Measurements from ENCODE around the gene CALN1.
"Not testable (repeated sequence)": the region's sequence is repeated elsewhere in the genome, so short reads cannot be mapped to it uniquely, and the experiment has no call there.

CALN1 gene

DNA sequence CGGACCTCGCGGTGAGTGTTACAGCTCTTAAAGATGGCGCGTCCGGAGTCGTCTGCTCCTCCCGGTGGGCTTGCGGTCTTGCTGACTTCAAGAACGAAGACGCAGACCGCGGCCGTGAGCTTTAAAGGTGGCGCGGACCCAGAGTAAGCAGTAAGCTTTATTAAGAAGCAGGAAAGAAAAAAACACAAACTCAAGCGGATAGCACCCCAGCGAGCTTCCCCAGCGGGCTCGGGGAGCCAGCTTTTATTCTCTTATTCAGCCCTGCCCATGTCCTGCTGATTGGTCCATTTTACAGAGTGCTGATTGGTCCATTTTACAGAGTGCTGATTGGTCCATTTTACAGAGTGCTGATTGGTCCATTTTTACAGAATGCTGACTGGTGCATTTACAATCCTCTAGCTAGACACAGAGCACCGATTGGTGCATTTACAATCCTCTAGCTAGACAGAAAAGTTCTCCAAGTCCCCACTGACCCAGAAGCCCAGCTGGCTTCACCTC, at the start of gene CALN1:
CALN1 (minus strand) TSS at position 218 of the 498 bp plus-strand sequence.
- not testable (repeated sequence) for H3K4me3 ChIP-seq (ENCODE audit: low read length)

- no peak overlapping the region for H3K4me3 ChIP-seq (ENCODE audit: low read length)
- no peak for TF ChIP-seq ZNF274 (IDR thresholded peaks at IDR 0.05; ENCODE audit: low read depth, low read length)
These were observed 41.3 kb upstream of the CALN1 start for GRCh38 chr7:72453471-72453870.

DNA sequence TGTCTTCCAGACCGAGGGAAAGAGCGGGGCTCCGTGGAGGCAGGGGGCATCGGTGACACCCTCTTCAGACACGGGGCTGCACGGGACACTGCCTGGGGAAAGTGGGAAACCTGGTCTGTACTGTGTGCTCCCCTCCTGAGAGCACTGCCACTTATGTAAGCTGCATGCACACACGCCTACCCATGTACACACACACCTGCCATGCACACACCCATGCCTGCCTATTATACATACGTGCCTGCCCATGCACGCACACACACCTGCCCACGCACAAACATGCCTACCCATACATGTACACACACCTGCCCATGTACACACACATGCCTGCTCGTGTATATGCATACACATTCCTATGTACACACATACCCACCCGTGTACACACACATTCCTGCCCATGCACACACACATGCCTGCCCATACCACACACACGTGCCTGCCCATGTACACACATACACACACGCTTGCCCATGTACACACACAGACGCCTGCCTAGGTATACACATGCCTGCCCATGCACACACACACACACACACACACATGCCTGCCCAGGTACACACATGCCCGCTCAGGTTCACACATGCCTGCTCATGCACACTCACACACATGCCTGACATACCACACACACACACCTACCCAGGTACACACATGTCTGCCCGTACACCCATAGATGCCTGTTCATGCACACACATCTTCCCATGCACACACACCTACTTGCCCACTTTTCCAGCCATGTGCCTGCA, 35.5 kb upstream of the CALN1 start:
- no peak overlapping the region for H3K4me3 ChIP-seq (ENCODE audit: low read length)
- TF ChIP-seq ZNF274 (IDR thresholded peaks at IDR 0.05; ENCODE audit: low read depth, low read length) = no peak

- no peak overlapping the region for H3K4me3 ChIP-seq (ENCODE audit: low read length)
- TF ChIP-seq ZNF274 (IDR thresholded peaks at IDR 0.05; ENCODE audit: low read depth, low read length) = no peak
These were observed 34.7 kb upstream of the CALN1 start for GRCh38 chr7:72446591-72447462.

- no peak for TF ChIP-seq ZNF274 (IDR thresholded peaks at IDR 0.05; ENCODE audit: low read depth, low read length)
- no peak overlapping the region for H3K4me3 ChIP-seq (ENCODE audit: low read length)
These were observed 34.0 kb upstream of the CALN1 start for GRCh38 chr7:72446131-72446530.

- no peak for TF ChIP-seq ZNF274 (IDR thresholded peaks at IDR 0.05; ENCODE audit: low read depth, low read length)
- no peak overlapping the region for H3K4me3 ChIP-seq (ENCODE audit: low read length)
These were observed 33.4 kb upstream of the CALN1 start for GRCh38 chr7:72445580-72445979.

GRCh38 chr7:72445075-72445474, 32.9 kb upstream of the CALN1 start:
- TF ChIP-seq ZNF274 (IDR thresholded peaks at IDR 0.05; ENCODE audit: low read depth, low read length) = no peak
- no peak overlapping the region for H3K4me3 ChIP-seq (ENCODE audit: low read length)

GRCh38 chr7:72444026-72444776, 32.1 kb upstream of the CALN1 start:
- TF ChIP-seq ZNF274 (IDR thresholded peaks at IDR 0.05; ENCODE audit: low read depth, low read length) = no peak
- no peak overlapping the region for H3K4me3 ChIP-seq (ENCODE audit: low read length)

GRCh38 chr7:72441791-72442190, 29.7 kb upstream of the CALN1 start:
- no peak overlapping the region for H3K4me3 ChIP-seq (ENCODE audit: low read length)
- no peak for TF ChIP-seq ZNF274 (IDR thresholded peaks at IDR 0.05; ENCODE audit: low read depth, low read length)

DNA sequence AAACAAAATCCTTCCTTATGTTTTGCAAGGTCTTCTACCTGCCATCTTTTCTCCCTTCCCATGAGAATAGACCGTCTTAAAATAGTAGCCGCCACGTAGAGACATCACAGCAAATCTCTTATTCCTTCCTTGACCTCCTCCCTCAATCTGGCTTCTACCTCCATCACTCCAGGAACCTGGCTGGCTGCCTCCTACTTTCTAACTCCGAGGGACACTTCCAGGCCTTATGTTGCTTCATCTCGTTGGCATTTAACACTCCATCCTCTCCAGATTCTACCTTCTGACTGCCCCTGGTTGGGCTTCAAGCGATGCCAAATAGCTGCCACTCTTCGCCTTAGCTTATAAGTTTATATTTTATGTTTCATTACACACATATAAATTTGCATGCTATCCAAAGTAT, 26.4 kb upstream of the CALN1 start:
- no peak overlapping the region for H3K4me3 ChIP-seq (ENCODE audit: low read length)
- no peak for TF ChIP-seq ZNF274 (IDR thresholded peaks at IDR 0.05; ENCODE audit: low read depth, low read length)

DNA sequence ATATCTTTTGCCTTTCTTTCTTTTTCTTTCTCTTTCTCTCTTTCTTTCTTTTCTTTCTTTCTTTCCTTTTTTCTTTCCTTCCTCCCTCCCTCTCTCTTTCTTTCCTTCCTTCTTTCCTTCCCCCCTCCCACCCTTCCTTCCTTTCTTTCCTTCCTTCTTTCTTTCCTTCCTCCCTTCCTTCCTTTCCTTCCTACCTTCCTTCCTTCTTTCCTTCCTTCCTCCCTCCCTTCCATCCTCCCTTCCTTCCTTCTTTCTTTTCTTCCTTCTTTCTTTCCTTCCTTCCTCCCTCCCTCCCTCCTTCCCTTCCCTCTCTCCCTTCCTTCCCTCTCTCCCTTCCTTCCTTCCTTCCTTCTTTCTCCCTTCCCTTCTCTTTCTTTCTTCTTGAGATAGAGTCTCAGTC, 25.5 kb upstream of the CALN1 start:
- no peak for TF ChIP-seq ZNF274 (IDR thresholded peaks at IDR 0.05; ENCODE audit: low read depth, low read length)
- H3K4me3 ChIP-seq (ENCODE audit: low read length) = no peak overlapping the region

DNA sequence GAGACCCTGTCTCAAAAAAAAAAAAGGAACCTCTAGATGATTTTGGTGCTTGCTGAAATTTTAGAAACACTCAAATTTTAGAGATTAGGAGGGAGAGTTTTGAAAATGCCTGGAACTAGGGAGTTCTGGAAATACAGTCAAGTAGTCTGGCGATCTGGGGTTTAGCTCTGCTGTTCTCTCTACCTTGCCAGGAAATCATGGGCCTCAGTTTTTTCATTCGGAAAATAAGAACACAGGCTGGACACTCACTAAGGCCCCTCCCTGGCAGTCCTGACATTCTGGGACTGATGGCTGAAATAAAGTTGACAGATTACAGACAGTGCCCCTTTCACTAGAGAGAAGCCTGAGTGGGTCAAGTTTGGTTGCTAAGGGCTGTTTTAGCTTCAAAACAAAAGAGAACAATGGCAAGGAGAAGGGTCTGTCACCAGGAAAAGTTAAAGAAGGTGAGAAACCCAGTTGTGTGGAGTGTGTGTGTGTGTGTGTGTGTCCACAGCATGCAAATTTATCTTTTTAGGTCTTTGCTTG, 25.0 kb upstream of the CALN1 start:
- no peak for TF ChIP-seq ZNF274 (IDR thresholded peaks at IDR 0.05; ENCODE audit: low read depth, low read length)
- H3K4me3 ChIP-seq (ENCODE audit: low read length) = no peak overlapping the region

DNA sequence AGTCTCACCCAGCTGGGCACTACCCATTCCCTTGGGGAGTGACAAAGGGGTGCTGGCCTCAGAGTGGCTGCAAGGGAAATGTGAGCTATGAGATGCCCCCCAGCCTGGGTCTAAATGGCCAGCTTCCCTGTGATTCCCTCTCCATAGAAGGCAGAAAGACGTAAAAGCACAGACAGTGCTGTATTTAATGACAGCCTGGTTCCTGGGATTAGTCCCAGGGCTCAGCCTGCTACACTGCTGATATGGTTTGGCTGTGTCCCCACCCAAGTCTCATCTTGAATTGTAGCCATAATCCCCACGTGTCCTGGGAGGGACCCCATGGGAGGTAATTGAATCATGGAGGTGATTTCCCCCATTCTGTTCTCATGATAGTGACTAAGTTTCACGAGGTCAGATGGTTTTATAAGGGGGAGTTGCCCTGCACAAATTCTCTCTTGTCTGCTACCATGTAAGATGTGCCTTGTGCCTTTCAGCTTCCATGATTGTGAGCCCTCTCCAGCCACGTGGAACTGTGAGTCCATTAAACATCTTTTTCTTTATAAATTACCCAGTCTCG, 23.9 kb upstream of the CALN1 start:
- TF ChIP-seq ZNF274 (IDR thresholded peaks at IDR 0.05; ENCODE audit: low read depth, low read length) = no peak
- no peak overlapping the region for H3K4me3 ChIP-seq (ENCODE audit: low read length)

GRCh38 chr7:72435366-72435765, 23.2 kb upstream of the CALN1 start:
- TF ChIP-seq ZNF274 (IDR thresholded peaks at IDR 0.05; ENCODE audit: low read depth, low read length) = no peak
- H3K4me3 ChIP-seq (ENCODE audit: low read length) = no peak overlapping the region
